Vagina (tissue), 2 donors: ENCODE measurements around the gene IFNA13. TPM values are rescaled to one million over a fixed set of nuclear protein-coding genes. Genes with fewer than 3 reads are reported as not detected.

ENCODE experiments used
- DNase-seq, 2 donors: peaks; one replicate each; pipeline ENCODE4 v3.0.0-alpha.2; 2017; ENCODE audit errors: extremely low spot score in 2 of 2
- H3K27ac ChIP-seq: fragments of 200-600 bp; sonication (generic); one replicate; pipeline ENCODE4 v1.5.1; 2019
- H3K27me3 ChIP-seq: fragments of 200-600 bp; sonication (generic); one replicate; pipeline ENCODE4 v1.5.1; 2019
- H3K36me3 ChIP-seq, 2 donors: fragments of 200-600 bp; sonication (generic); one replicate each; pipeline ENCODE4 v1.5.1; 2017 to 2019
- H3K4me1 ChIP-seq: fragments of 200-600 bp; sonication (generic); one replicate; pipeline ENCODE4 v1.5.1; 2019
- H3K4me3 ChIP-seq, 2 donors: fragments of 200-600 bp; sonication (generic); 1 replicate in 1 of 2; 2 replicates in 1 of 2; pipeline ENCODE4 v1.5.1; 2016 to 2019
- H3K9me3 ChIP-seq: fragments of 200-600 bp; sonication (generic); one replicate; pipeline ENCODE4 v1.5.1; 2019
- POLR2A ChIP-seq, 2 donors: fragments of 450-650 bp; IDR thresholded peaks; one replicate each; pipeline ENCODE4 v1.6.1; 2017; ENCODE audit warnings: antibody characterized with exemption in 2 of 2, mild to moderate bottlenecking in 2 of 2, moderate library complexity in 2 of 2
- POLR2AphosphoS5 ChIP-seq, 2 donors: sonication (generic); formaldehyde crosslinking; IDR thresholded peaks; one replicate each; pipeline ENCODE4 v1.9.0; 2017; ENCODE audit warnings: antibody characterized with exemption in 2 of 2, mild to moderate bottlenecking in 2 of 2, low read depth in 1 of 2; ENCODE audit not compliant: insufficient read depth in 1 of 2
- intact Hi-C: fragments of 100-400 bp; cut with DNase I; formaldehyde crosslinking; loops from one replicate; pipeline ENCODE4 v1.15.1; 2023
- total RNA-seq: library from RNA; depleted of rRNA; stranded (reverse); fragments of >200 nt; gene quantifications from one replicate; pipeline ENCODE4 v1.2.3, GENCODE V29; 2016
- TF ChIP-seq, protein P1 (sequence below), 3 experiments: fragments of 450-650 bp in 2 of 3; fragments of 200-600 bp in 1 of 3; sonication (generic) in 1 of 3; IDR thresholded peaks; one replicate each; pipeline ENCODE4 v1.5.1; 2017 to 2019; ENCODE audit warnings: antibody characterized with exemption in 3 of 3, mild to moderate bottlenecking in 2 of 3, moderate library complexity in 2 of 3

Gene IFNA13
- total RNA-seq, 1 donor from 2014 or later: not detected

DNA sequence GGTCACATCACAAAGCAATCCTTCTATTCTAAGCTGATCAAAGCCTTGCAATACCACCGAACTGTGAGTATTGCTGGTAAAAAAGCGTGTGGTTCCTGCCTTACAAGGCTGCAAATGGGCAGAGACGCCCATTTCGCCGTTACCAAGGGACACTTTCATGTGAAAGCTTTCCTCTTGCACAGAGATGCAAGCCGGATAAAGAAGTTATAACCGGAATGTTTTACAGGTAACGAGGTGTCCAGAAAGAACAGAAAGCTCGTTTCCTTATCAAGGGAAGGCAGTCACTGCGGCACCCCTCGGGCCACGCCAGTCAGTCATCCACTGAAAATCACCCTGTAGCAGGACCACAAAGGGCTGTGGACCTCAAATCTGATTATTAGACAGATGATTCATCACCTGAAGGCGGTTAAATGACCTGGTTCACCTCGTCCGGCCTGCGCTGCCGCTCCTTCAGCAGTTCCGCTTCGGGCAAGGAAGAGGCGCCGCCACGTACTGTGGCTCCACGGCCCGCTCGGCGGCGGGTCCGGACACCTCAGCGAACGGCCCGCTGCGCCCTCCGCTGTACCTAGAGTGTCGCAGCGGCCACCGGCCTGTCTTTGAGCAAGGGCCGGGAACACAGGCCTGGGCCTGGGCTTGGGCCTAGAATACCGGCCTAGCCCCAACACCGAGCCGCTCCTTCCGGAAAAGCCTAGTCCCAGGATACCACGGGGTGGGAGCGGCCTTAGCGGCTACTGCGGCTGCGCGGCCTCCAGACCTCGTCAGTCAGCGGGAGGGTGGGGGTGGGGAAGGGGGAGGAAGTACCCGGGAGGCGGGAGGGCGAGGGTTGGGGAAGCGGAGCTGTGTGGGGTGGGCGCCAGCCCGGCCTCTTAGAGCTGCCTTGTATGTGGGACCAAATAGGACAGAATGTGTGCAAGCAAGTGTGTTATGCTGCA is 32.9 kb downstream of the IFNA13 start, which contains the start of gene KLHL9:
Gene KLHL9, minus strand, starts transcription at position 704 of the 932 bp plus-strand sequence. Its CDS starts 545 bp downstream, at position 159.
- intact Hi-C loops: loop anchor here (10.0 kb wide), 1 partner anchor 470 kb away; the partner anchor contains the start of gene MTAP
- Histone ChIP-seq H3K4me3 (peak within 1 kb of the TSS; percentile 84 to 90), H3K27ac (peak within 1 kb of the TSS; percentile 94), H3K27me3 (no peaks in the 10 kb centered on the region), H3K4me1 (peaks cover 45% of the 10 kb centered on the region), H3K9me3 (no peaks in the 10 kb centered on the region), H3K36me3 (no peaks in the 10 kb centered on the region)
- TF ChIP-seq POLR2AphosphoS5 (IDR thresholded peaks at IDR 0.05; ENCODE audit: insufficient read depth in 1 of 2, low read depth in 1 of 2): peak in 1 of 2 donors; percentile 96
- TF ChIP-seq POLR2A (IDR thresholded peaks at IDR 0.05): peak in 1 of 2 donors; percentile 47
- TF ChIP-seq, protein P1, sequence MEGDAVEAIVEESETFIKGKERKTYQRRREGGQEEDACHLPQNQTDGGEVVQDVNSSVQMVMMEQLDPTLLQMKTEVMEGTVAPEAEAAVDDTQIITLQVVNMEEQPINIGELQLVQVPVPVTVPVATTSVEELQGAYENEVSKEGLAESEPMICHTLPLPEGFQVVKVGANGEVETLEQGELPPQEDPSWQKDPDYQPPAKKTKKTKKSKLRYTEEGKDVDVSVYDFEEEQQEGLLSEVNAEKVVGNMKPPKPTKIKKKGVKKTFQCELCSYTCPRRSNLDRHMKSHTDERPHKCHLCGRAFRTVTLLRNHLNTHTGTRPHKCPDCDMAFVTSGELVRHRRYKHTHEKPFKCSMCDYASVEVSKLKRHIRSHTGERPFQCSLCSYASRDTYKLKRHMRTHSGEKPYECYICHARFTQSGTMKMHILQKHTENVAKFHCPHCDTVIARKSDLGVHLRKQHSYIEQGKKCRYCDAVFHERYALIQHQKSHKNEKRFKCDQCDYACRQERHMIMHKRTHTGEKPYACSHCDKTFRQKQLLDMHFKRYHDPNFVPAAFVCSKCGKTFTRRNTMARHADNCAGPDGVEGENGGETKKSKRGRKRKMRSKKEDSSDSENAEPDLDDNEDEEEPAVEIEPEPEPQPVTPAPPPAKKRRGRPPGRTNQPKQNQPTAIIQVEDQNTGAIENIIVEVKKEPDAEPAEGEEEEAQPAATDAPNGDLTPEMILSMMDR (IDR thresholded peaks at IDR 0.05): no peak
- no peak for DNase-seq

DNA sequence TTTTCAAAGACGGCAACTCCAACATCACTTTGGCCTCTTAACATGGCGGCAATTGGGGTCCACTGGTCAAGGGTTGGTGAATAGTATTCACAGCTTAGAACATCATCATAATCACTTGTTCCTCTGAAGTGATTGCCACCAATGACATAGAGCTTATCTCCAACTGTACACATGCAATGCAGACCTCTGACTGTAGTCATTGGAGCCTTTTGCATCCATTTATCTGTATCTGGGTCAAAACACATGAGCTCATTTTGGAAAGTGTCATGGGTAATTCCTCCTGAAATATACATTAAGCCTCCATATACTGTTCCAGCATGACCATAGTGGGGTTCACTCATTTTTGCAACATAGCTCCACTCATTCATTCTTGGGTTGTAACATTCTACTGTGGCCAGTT is 34.6 kb downstream of the IFNA13 start:
- intact Hi-C loops: loop anchor here (10.0 kb wide), 1 partner anchor 472 kb away; the partner anchor contains the start of gene MTAP
- no peaks in the 10 kb centered on the region for H3K36me3 ChIP-seq
- H3K4me3 ChIP-seq: no peak overlapping the region
- no peak overlapping the region for H3K27ac ChIP-seq
- no peaks in the 10 kb centered on the region for H3K27me3 ChIP-seq
- TF ChIP-seq POLR2AphosphoS5 (IDR thresholded peaks at IDR 0.05; ENCODE audit: insufficient read depth in 1 of 2, low read depth in 1 of 2): no peak
- TF ChIP-seq POLR2A (IDR thresholded peaks at IDR 0.05): no peak
- TF ChIP-seq, protein P1 (IDR thresholded peaks at IDR 0.05): no peak
- no peaks in the 10 kb centered on the region for H3K9me3 ChIP-seq
- no peak for DNase-seq
- H3K4me1 ChIP-seq: peaks cover 47% of the 10 kb centered on the region

DNA sequence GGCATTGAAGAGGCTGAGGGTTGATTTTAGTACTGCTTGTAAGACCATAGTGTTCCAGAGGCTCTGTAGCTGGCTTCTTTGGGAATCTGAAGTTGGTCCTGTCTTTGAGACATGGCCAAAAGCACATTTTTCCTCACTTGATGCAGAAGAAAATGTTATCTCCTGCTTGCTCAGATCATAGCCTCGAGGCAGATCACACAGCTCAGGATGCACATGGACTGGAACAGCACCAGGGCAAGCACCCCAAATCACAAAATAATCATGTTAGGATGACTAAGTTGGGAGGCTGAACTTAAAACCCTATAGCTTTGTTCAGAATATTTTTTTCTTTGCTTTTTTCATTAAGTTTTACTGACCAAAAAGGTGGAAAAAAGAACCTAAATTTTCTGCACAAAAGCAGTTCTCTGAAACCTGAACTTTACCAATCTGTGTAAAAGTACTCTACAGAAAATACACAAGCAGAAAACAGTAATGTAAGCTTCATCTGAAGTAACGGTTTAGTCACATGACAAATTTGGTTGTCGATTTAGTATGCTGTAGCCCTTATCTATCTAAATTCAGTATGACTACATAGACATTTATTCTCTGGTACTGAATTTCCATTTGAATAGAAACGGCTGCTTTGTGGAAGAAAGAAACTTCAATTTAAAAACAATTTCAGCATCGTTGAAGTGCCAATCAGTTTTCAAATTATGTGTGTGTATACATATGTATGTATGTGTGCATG is 36.0 kb downstream of the IFNA13 start:
- H3K36me3 ChIP-seq: no peaks in the 10 kb centered on the region
- peak overlapping the region in 1 of 2 donors; percentile 11 for H3K4me3 ChIP-seq
- DNase-seq: no peak
- H3K27ac ChIP-seq: no peak overlapping the region
- intact Hi-C loops: loop anchor here (10.0 kb wide), 1 partner anchor 473 kb away; the partner anchor contains the start of gene MTAP
- peaks cover 53% of the 10 kb centered on the region for H3K4me1 ChIP-seq
- no peaks in the 10 kb centered on the region for H3K27me3 ChIP-seq
- H3K9me3 ChIP-seq: no peaks in the 10 kb centered on the region
- TF ChIP-seq, protein P1 (IDR thresholded peaks at IDR 0.05): no peak
- no peak for TF ChIP-seq POLR2A (IDR thresholded peaks at IDR 0.05)
- no peak for TF ChIP-seq POLR2AphosphoS5 (IDR thresholded peaks at IDR 0.05; ENCODE audit: insufficient read depth in 1 of 2, low read depth in 1 of 2)

DNA sequence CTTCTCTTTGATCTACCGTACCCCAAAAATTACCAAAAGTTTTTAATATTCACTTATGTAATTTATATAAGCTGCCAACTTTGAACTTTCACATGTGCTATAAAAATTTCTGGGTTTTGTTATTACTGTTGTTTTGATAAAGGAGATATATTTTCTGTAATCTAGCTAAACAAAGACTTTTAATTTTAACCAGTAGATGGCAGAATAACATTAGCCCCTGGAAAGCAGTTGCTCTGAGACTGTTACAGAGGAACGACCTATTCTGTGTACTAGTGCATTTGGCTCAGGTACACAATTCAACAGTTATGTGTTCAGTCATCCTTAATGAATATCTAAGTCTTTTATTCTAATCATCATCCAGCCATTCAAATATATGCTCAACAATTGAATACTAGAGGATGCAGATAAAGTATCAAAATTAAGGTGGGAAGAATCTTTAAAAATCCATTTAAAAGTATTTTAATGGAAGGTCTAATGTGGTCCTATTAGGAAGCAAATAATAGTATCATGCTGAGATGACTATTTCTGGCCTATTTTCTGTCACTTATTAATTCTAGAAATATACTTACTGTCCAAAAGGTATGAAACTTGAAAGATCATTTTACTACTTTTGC is 41.2 kb downstream of the IFNA13 start:
- H3K27ac ChIP-seq: no peak overlapping the region
- intact Hi-C loops: no loop called here

More for the DNA sequence above, 41.2 kb downstream of the IFNA13 start:
- Histone ChIP-seq H3K4me3 (no peak overlapping the region), H3K9me3 (no peaks in the 10 kb centered on the region), H3K36me3 (peaks cover 0 to 10% of the 10 kb centered on the region in 2 donors), H3K4me1 (peaks cover 27% of the 10 kb centered on the region), H3K27me3 (no peaks in the 10 kb centered on the region)
- no peak for DNase-seq
- TF ChIP-seq POLR2AphosphoS5 (IDR thresholded peaks at IDR 0.05; ENCODE audit: insufficient read depth in 1 of 2, low read depth in 1 of 2): peak in 1 of 2 donors; percentile 46
- no peak for TF ChIP-seq POLR2A (IDR thresholded peaks at IDR 0.05)
- TF ChIP-seq, protein P1 (IDR thresholded peaks at IDR 0.05): peak; percentile 37 to 44 (median 42)
